Activated CD4-positive, alpha-beta T cell treated with anti-CD3 and anti-CD28 coated beads for 36 hours (primary cell): ENCODE measurements around the gene TPK1. TPM values are rescaled to one million over a fixed set of nuclear protein-coding genes. Genes with fewer than 3 reads are reported as not detected.
"Not testable (repeated sequence)": the region's sequence is repeated elsewhere in the genome, so short reads cannot be mapped to it uniquely, and the experiment has no call there.

Source experiments
- ATAC-seq: fragments of 200-7000 bp; cut with Tn5 transposase; one replicate; pipeline ENCODE4 v1.10.0; 2021; ENCODE audit warnings: mild to moderate bottlenecking, moderate library complexity
- CTCF ChIA-PET: fragments of 350-600 bp; sonication (Branson Sonifier 250); formaldehyde crosslinking; loops from one replicate; lab custom pipeline; 2021; ENCODE audit warnings: antibody characterized with exemption; lab: Charles Lee
- POLR2A ChIA-PET: fragments of 350-600 bp; sonication (Branson Sonifier 250); formaldehyde crosslinking; loops from one replicate; lab custom pipeline; 2021; ENCODE audit warnings: antibody characterized with exemption, inconsistent platforms; lab: Charles Lee
- DNase-seq: peaks from one replicate; pipeline ENCODE4 v3.0.0-alpha.2; 2020
- H3K27ac Mint-ChIP-seq: one replicate; pipeline ENCODE4 v1.8.0; 2021; ENCODE audit warnings: mixed read lengths
- H3K27me3 Mint-ChIP-seq: one replicate; pipeline ENCODE4 v1.8.0; 2021; ENCODE audit warnings: mixed read lengths
- H3K36me3 Mint-ChIP-seq: one replicate; pipeline ENCODE4 v1.8.0; 2021; ENCODE audit warnings: low read depth, mixed read lengths
- H3K4me1 Mint-ChIP-seq: one replicate; pipeline ENCODE4 v1.8.0; 2021; ENCODE audit warnings: mixed read lengths
- H3K4me3 Mint-ChIP-seq: one replicate; pipeline ENCODE4 v1.8.0; 2021; ENCODE audit warnings: mild to moderate bottlenecking, moderate library complexity, mixed read lengths
- H3K9me3 Mint-ChIP-seq: one replicate; pipeline ENCODE4 v1.8.0; 2021; ENCODE audit warnings: low read depth, mixed read lengths
- intact Hi-C, 2 experiments: fragments of 100-400 bp; cut with DNase I in 1 of 2; cut with micrococcal nuclease in 1 of 2; formaldehyde crosslinking; loops; one replicate each; pipeline versions ENCODE4 v1.14.2 to v1.15.1; 2022 to 2024; cut with DNase I, micrococcal nuclease
- total RNA-seq, 2 experiments: library from RNA; stranded (reverse); gene quantifications; one replicate each; pipeline ENCODE4 v1.2.3, GENCODE V29; 2021

TPK1 gene
- total RNA-seq, 2 experiments from 2014 or later = 16.5 to 16.6 TPM

GRCh38 chr7:144726840-144727239 is 109.0 kb downstream of the TPK1 start:
- H3K9me3 Mint-ChIP-seq, H3K4me1 Mint-ChIP-seq, H3K27ac Mint-ChIP-seq, intact Hi-C loops, POLR2A ChIA-PET, H3K27me3 Mint-ChIP-seq, DNase-seq, H3K4me3 Mint-ChIP-seq, H3K36me3 Mint-ChIP-seq, CTCF ChIA-PET, ATAC-seq: not testable (repeated sequence)

DNA sequence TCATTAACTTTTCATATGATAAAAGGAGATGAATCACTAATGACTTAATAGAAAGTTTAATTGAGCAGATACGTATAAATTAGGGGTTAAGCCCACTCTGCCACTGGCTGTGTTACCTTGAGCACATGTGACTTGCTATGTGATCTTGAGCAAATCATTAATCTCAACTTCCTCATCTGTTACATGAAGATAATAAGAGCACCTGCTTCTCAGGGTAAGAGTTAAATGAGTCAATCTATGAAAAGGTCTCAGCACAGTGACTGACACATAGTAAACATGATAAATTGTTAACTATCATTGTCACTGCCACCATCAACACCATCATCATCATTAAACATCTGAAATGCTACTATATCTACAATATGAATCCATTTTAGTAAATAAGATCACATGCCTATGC is 110.8 kb downstream of the TPK1 start:
- POLR2A ChIA-PET = no interaction called here
- H3K27ac Mint-ChIP-seq = no peak overlapping the region
- H3K36me3 Mint-ChIP-seq = peaks cover 7% of the 10 kb centered on the region
- H3K27me3 Mint-ChIP-seq = no peaks in the 10 kb centered on the region
- H3K9me3 Mint-ChIP-seq = no peaks in the 10 kb centered on the region
- no peaks in the 10 kb centered on the region for H3K4me1 Mint-ChIP-seq
- intact Hi-C loops = no loop called here
- no peak for DNase-seq
- no peak overlapping the region for H3K4me3 Mint-ChIP-seq
- CTCF ChIA-PET = no interaction called here
- ATAC-seq = no peak

DNA sequence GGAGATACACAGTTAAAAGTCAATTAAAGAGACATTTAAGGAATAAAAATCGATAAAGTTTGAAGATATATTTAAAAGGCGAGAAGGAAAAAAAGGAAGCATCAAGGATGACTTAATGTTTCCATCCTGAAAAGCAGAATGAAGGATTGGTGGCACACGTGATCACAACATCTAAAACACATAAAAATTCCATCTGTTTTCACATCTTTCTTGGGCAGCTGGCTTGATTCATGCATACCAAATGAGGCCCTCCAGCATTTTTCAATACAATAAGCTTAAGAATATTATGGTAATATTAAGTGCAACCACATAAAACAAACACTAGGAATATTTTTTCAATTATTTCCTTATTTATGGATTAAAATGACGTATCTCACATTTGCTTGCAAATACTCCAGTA is 112.6 kb downstream of the TPK1 start:
- ATAC-seq = no peak
- H3K9me3 Mint-ChIP-seq = peaks cover 6% of the 10 kb centered on the region
- intact Hi-C loops = no loop called here
- H3K4me3 Mint-ChIP-seq = no peak overlapping the region
- no peaks in the 10 kb centered on the region for H3K4me1 Mint-ChIP-seq
- ChIA-PET POLR2A (no interaction called here), CTCF (no interaction called here)
- H3K36me3 Mint-ChIP-seq = peaks cover 14% of the 10 kb centered on the region
- DNase-seq = no peak
- no peak overlapping the region for H3K27ac Mint-ChIP-seq
- no peaks in the 10 kb centered on the region for H3K27me3 Mint-ChIP-seq

- no peaks in the 10 kb centered on the region for H3K27me3 Mint-ChIP-seq
- H3K4me1 Mint-ChIP-seq = no peaks in the 10 kb centered on the region
- ChIA-PET CTCF (no interaction called here), POLR2A (no interaction called here)
- DNase-seq (no peak), ATAC-seq (no peak)
- peaks cover 21% of the 10 kb centered on the region for H3K36me3 Mint-ChIP-seq
- intact Hi-C loops = no loop called here
- no peak overlapping the region for H3K27ac Mint-ChIP-seq
- H3K4me3 Mint-ChIP-seq = no peak overlapping the region
- peaks cover 7% of the 10 kb centered on the region for H3K9me3 Mint-ChIP-seq
Observed at GRCh38 chr7:144720710-144721109, 115.1 kb downstream of the TPK1 start.

DNA sequence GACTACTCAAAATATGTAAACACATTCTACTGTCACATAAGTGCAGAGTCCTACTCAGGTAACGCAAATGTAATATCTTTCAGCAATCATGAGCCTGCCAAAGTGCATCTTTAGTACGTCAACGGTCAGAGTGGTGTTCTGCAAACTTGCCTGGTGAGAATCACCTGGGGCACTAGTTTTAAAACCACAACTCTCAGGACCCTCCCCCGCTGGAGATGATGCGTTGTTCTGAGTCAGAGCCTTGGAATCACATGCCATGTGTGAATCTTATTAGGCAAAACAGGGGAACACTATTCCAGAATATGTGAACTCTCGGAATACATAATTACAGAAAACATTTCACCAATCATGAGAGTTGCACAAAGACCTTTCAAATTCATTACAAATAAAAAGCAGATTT is 115.7 kb downstream of the TPK1 start:
- no peak for DNase-seq
- ATAC-seq = no peak
- intact Hi-C loops = no loop called here
- CTCF ChIA-PET = no interaction called here
- Mint-ChIP-seq H3K4me3 (no peak overlapping the region), H3K36me3 (peaks cover 21% of the 10 kb centered on the region), H3K27me3 (no peaks in the 10 kb centered on the region), H3K9me3 (peaks cover 7% of the 10 kb centered on the region), H3K4me1 (no peaks in the 10 kb centered on the region), H3K27ac (no peak overlapping the region)
- POLR2A ChIA-PET = no interaction called here

GRCh38 chr7:144717720-144718119 is 118.1 kb downstream of the TPK1 start:
- Mint-ChIP-seq H3K4me3 (no peak overlapping the region), H3K36me3 (peaks cover 21% of the 10 kb centered on the region), H3K4me1 (peaks cover 12% of the 10 kb centered on the region), H3K9me3 (peaks cover 7% of the 10 kb centered on the region), H3K27me3 (no peaks in the 10 kb centered on the region), H3K27ac (no peak overlapping the region)
- ATAC-seq = no peak
- intact Hi-C loops = no loop called here
- ChIA-PET CTCF (no interaction called here), POLR2A (no interaction called here)
- DNase-seq = no peak

- Mint-ChIP-seq H3K9me3 (peaks cover 7% of the 10 kb centered on the region), H3K27me3 (no peaks in the 10 kb centered on the region), H3K27ac (no peak overlapping the region), H3K36me3 (peaks cover 12% of the 10 kb centered on the region), H3K4me1 (peaks cover 14% of the 10 kb centered on the region), H3K4me3 (no peak overlapping the region)
- CTCF ChIA-PET = interaction anchor here (1.2 kb wide), 2 partner anchors 20 to 35 kb away, joined by 3 to 4 read pairs; no protein-coding TSS in a partner anchor
- intact Hi-C loops = no loop called here
- ATAC-seq (peak; percentile 58), DNase-seq (peak; percentile 9)
- POLR2A ChIA-PET = no interaction called here
Observed at GRCh38 chr7:144713850-144714249, 122.0 kb downstream of the TPK1 start.

GRCh38 chr7:144710791-144711190 is 125.1 kb downstream of the TPK1 start:
- Mint-ChIP-seq H3K4me1 (peaks cover 14% of the 10 kb centered on the region), H3K27me3 (no peaks in the 10 kb centered on the region), H3K4me3 (no peak overlapping the region), H3K27ac (no peak overlapping the region), H3K9me3 (no peaks in the 10 kb centered on the region), H3K36me3 (no peaks in the 10 kb centered on the region)
- ChIA-PET POLR2A (no interaction called here), CTCF (interaction anchor here (1.4 kb wide), 1 partner anchor 28 kb away, joined by 4 read pairs; no protein-coding TSS in a partner anchor)
- intact Hi-C loops = no loop called here
- DNase-seq (no peak), ATAC-seq (no peak)

- Mint-ChIP-seq H3K27ac (no peak overlapping the region), H3K4me1 (peaks cover 6% of the 10 kb centered on the region), H3K4me3 (no peak overlapping the region), H3K9me3 (no peaks in the 10 kb centered on the region), H3K36me3 (peaks cover 8% of the 10 kb centered on the region), H3K27me3 (no peaks in the 10 kb centered on the region)
- ATAC-seq = no peak
- no peak for DNase-seq
- ChIA-PET POLR2A (no interaction called here), CTCF (no interaction called here)
- intact Hi-C loops = no loop called here
Observed at GRCh38 chr7:144709066-144709465, 126.8 kb downstream of the TPK1 start.

- no peak overlapping the region for H3K4me3 Mint-ChIP-seq
- no peak overlapping the region for H3K27ac Mint-ChIP-seq
- ATAC-seq (no peak), DNase-seq (no peak)
- peaks cover 8% of the 10 kb centered on the region for H3K36me3 Mint-ChIP-seq
- ChIA-PET POLR2A (no interaction called here), CTCF (no interaction called here)
- H3K4me1 Mint-ChIP-seq = no peaks in the 10 kb centered on the region
- intact Hi-C loops = no loop called here
- H3K9me3 Mint-ChIP-seq = no peaks in the 10 kb centered on the region
- H3K27me3 Mint-ChIP-seq = no peaks in the 10 kb centered on the region
Observed at GRCh38 chr7:144691240-144691639, 144.6 kb downstream of the TPK1 start.

DNA sequence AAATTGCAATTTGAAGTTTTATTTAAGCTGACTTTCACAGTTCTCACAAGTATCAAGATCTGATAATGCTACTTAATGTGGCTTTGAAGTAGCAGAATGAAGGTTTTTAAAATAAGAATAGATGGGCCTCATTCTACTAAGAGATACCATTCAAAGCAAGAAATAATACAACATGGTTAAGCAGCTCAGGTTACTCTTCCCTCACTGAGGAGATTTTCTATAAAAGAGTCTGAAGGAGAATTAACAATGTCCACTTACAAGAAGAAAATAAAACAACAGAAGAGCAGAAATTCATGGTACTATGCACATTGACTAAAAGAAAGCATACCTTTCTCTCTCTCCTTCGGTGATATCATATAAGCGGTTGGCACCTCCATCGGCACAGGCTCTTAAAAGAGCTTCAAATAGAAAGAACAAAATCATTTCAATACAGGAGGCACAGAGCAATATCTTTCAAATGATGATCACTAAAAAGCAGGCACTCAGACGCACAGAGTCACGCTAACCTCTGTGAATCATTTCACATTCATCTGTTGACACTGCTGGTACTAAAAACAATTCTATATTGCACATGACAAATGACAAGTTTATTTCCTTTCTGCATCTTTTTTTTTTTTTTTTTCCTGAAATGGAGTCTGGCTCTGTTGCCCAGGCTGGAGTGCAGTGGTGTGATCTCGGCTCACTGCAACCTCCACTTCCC is 153.1 kb downstream of the TPK1 start:
- H3K4me3 Mint-ChIP-seq = no peak overlapping the region
- no peak overlapping the region for H3K27ac Mint-ChIP-seq
- CTCF ChIA-PET = interaction anchor here (0.5 kb wide), 1 partner anchor 16 kb away, joined by 3 read pairs; no protein-coding TSS in a partner anchor
- no peaks in the 10 kb centered on the region for H3K27me3 Mint-ChIP-seq
- no peaks in the 10 kb centered on the region for H3K9me3 Mint-ChIP-seq
- no peaks in the 10 kb centered on the region for H3K36me3 Mint-ChIP-seq
- POLR2A ChIA-PET = interaction anchor here (0.6 kb wide), 1 partner anchor 854 kb away, joined by 12 read pairs; no protein-coding TSS in a partner anchor
- no peak for DNase-seq
- intact Hi-C loops = no loop called here
- no peaks in the 10 kb centered on the region for H3K4me1 Mint-ChIP-seq
- no peak for ATAC-seq

- H3K27me3 Mint-ChIP-seq = no peaks in the 10 kb centered on the region
- no peak overlapping the region for H3K27ac Mint-ChIP-seq
- no peaks in the 10 kb centered on the region for H3K4me1 Mint-ChIP-seq
- H3K9me3 Mint-ChIP-seq = no peaks in the 10 kb centered on the region
- ATAC-seq = no peak
- CTCF ChIA-PET = no interaction called here
- POLR2A ChIA-PET = no interaction called here
- H3K4me3 Mint-ChIP-seq = no peak overlapping the region
- intact Hi-C loops = no loop called here
- H3K36me3 Mint-ChIP-seq = no peaks in the 10 kb centered on the region
- DNase-seq = no peak
Observed at GRCh38 chr7:144676492-144676891, 159.4 kb downstream of the TPK1 start.
